Activated CD8-positive, alpha-beta T cell treated with anti-CD3 and anti-CD28 coated beads for 36 hours (primary cell): ENCODE measurements around the gene CASP2. TPM values are rescaled to one million over a fixed set of nuclear protein-coding genes. Genes with fewer than 3 reads are reported as not detected.

Experiments
- ATAC-seq: fragments of 200-7000 bp; cut with Tn5 transposase; one replicate; pipeline ENCODE4 v1.10.0; 2021; ENCODE audit warnings: mild to moderate bottlenecking, moderate library complexity
- CTCF ChIA-PET: fragments of 350-600 bp; sonication (Branson Sonifier 250); formaldehyde crosslinking; loops from one replicate; lab custom pipeline; 2021; ENCODE audit warnings: antibody characterized with exemption; lab: Charles Lee
- POLR2A ChIA-PET: fragments of 350-600 bp; sonication (Branson Sonifier 250); formaldehyde crosslinking; loops from one replicate; lab custom pipeline; 2021; ENCODE audit warnings: antibody characterized with exemption; lab: Charles Lee
- DNase-seq: peaks from one replicate; pipeline ENCODE4 v3.0.0-alpha.2; 2020
- H3K27ac Mint-ChIP-seq: one replicate; pipeline ENCODE4 v1.8.0; 2021; ENCODE audit warnings: mild to moderate bottlenecking, mixed read lengths
- H3K27me3 Mint-ChIP-seq: one replicate; pipeline ENCODE4 v1.8.0; 2021; ENCODE audit warnings: mixed read lengths
- H3K36me3 Mint-ChIP-seq: one replicate; pipeline ENCODE4 v1.8.0; 2021; ENCODE audit warnings: low read depth, mixed read lengths
- H3K4me1 Mint-ChIP-seq: one replicate; pipeline ENCODE4 v1.8.0; 2021; ENCODE audit warnings: low read depth, mixed read lengths
- H3K4me3 Mint-ChIP-seq: one replicate; pipeline ENCODE4 v1.8.0; 2021; ENCODE audit warnings: mild to moderate bottlenecking, moderate library complexity, mixed read lengths
- H3K9me3 Mint-ChIP-seq: one replicate; pipeline ENCODE4 v1.8.0; 2021; ENCODE audit warnings: mixed read lengths
- intact Hi-C: fragments of 100-400 bp; cut with micrococcal nuclease; formaldehyde crosslinking; loops from one replicate; pipeline ENCODE4 v1.10.0; 2022
- total RNA-seq, 2 experiments: library from RNA; stranded (reverse); gene quantifications; one replicate each; pipeline ENCODE4 v1.2.3, GENCODE V29; 2021
- TF ChIP-seq, protein P1 (sequence below): fragments of 200-600 bp; IDR thresholded peaks from one replicate; pipeline ENCODE4 v1.8.0; 2022; ENCODE audit warnings: antibody characterized with exemption, mild to moderate bottlenecking

Gene CASP2
- total RNA-seq, 2 experiments from 2014 or later, result 79.6 to 80.9 TPM

DNA sequence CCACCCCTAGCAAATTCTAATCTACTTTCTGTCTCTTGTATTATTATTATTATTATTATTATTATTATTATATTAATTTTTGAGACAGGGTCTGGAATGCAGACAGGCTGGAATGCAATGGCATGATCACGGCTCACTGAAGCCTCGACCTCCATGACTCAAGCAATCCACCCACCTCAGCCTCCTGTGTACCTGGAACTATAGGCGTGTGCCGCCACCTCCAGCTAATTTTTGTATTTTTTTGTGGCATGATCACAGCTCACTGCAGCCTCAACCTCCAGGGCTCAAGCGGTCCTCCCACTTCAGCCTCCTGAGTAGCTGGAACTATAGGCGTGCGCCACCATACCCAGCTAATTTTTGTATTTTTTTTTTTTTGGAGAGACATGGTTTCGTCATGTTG is 6.0 kb upstream of the CASP2 start:
- Mint-ChIP-seq H3K36me3 (peaks cover 4% of the 10 kb centered on the region), H3K4me1 (peaks cover 42% of the 10 kb centered on the region), H3K4me3 (no peak overlapping the region), H3K9me3 (peaks cover 3% of the 10 kb centered on the region), H3K27ac (no peak overlapping the region), H3K27me3 (no peaks in the 10 kb centered on the region)
- CTCF ChIA-PET, result interaction anchor here (1.0 to 2.3 kb wide), 2 partner anchors 18 to 67 kb away, joined by 3 to 10 read pairs; no protein-coding TSS in a partner anchor
- TF ChIP-seq, protein P1, sequence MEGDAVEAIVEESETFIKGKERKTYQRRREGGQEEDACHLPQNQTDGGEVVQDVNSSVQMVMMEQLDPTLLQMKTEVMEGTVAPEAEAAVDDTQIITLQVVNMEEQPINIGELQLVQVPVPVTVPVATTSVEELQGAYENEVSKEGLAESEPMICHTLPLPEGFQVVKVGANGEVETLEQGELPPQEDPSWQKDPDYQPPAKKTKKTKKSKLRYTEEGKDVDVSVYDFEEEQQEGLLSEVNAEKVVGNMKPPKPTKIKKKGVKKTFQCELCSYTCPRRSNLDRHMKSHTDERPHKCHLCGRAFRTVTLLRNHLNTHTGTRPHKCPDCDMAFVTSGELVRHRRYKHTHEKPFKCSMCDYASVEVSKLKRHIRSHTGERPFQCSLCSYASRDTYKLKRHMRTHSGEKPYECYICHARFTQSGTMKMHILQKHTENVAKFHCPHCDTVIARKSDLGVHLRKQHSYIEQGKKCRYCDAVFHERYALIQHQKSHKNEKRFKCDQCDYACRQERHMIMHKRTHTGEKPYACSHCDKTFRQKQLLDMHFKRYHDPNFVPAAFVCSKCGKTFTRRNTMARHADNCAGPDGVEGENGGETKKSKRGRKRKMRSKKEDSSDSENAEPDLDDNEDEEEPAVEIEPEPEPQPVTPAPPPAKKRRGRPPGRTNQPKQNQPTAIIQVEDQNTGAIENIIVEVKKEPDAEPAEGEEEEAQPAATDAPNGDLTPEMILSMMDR, result no peak
- no peak for ATAC-seq
- POLR2A ChIA-PET, result interaction anchor here (0.7 to 5.8 kb wide), 2 partner anchors 15 to 19 kb away, joined by 3 to 72 read pairs; partner anchors contain the start of gene GSTK1
- no peak for DNase-seq
- intact Hi-C loops, result loop anchor here (5.0 kb wide), 1 partner anchor 35 kb away; no protein-coding TSS in a partner anchor

DNA sequence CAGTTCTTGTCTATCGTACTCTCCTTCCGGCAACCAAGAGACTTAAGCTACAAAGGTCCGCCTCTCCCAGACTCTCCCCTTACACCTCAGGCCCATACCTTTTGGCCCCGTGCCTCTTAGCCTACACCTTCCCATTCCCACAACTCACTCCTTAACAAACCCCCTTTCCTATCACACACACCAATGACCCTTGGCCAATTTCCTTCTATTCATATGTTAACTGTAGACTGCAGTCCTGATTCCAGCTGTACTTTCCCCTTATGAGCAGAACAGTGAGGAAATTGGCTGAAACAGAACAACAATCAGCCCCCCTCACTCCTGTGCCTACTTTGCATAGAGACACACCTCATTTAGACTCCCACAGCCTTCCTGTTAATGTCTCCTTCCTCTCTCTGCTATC is 4.8 kb upstream of the CASP2 start:
- no peak overlapping the region for H3K4me3 Mint-ChIP-seq
- POLR2A ChIA-PET, result interaction anchor here (0.8 to 5.8 kb wide), 2 partner anchors 12 to 17 kb away, joined by 4 to 72 read pairs; partner anchors contain the start of gene GSTK1
- CTCF ChIA-PET, result interaction anchor here (1.0 to 2.3 kb wide), 2 partner anchors 15 to 16 kb away, joined by 3 to 10 read pairs; no protein-coding TSS in a partner anchor
- peaks cover 3% of the 10 kb centered on the region for H3K9me3 Mint-ChIP-seq
- peaks cover 49% of the 10 kb centered on the region for H3K4me1 Mint-ChIP-seq
- DNase-seq (no peak), ATAC-seq (no peak)
- H3K27ac Mint-ChIP-seq, result peak overlapping the region; percentile 33
- TF ChIP-seq, protein P1, result no peak
- intact Hi-C loops, result loop anchor here (5.0 kb wide), 1 partner anchor 36 kb away; no protein-coding TSS in a partner anchor
- no peaks in the 10 kb centered on the region for H3K27me3 Mint-ChIP-seq
- peaks cover 8% of the 10 kb centered on the region for H3K36me3 Mint-ChIP-seq

DNA sequence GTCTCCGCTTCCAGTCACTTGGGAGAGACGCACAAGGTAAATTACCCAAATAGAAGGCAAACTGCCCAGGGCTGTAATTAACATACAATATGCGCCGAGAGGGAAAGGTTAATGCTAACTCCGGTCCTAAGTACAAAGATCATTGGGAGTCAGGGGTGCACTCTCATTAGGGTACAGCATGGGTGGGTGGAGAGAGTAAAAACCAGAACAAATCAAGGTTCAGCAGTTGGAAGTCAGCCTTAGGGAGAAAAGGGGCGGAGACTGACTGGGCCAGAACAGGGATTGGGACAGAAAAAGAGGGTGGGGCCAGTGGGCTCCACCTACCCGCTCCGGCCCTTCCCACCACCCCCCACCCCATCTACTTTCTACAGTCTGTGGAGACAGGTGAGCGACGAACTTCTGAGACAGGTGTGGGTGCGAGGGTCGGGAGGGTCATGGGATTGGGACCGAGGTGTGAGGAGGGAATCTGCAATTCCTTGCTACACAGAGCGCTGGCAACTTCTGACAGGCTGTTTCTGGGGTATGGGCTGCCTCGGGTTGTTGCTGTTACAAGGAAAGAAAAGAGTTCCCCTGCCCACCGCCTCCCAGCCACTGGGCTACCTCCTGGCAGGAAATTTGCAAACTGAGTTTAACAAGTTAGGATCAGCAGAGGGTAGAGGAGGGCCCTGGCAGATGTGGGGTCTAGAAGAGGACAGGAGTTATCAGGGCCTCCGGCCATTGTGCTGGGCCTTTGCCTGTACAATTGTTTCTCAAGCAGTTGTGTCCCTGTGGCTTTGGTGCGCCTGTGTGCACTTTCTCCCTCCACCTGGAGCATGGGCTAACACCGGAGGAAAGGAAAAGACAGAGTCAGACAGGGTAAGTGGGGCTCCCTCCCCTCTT is 3.3 kb upstream of the CASP2 start, which contains the start of gene TMEM139:
Gene TMEM139 (plus strand): TSS at position 368 of the 879 bp plus-strand sequence. CDS start 1,000 bp downstream, outside the sequence.
- DNase-seq, result no peak
- intact Hi-C loops, result loop anchor here (5.0 kb wide), 1 partner anchor 38 kb away; no protein-coding TSS in a partner anchor
- Mint-ChIP-seq H3K4me3 (no peak within 1 kb of the TSS), H3K9me3 (peaks cover 3% of the 10 kb centered on the region), H3K27ac (peak within 1 kb of the TSS; percentile 33), H3K4me1 (peaks cover 40% of the 10 kb centered on the region), H3K27me3 (no peaks in the 10 kb centered on the region), H3K36me3 (peaks cover 18% of the 10 kb centered on the region)
- ATAC-seq, result no peak
- POLR2A ChIA-PET, result interaction anchor here (3.6 kb wide), 1 partner anchor 20 kb away, joined by 31 read pairs; the partner anchor contains the start of gene GSTK1
- CTCF ChIA-PET, result interaction anchor here (1.0 to 2.3 kb wide), 2 partner anchors 13 to 15 kb away, joined by 3 to 10 read pairs; no protein-coding TSS in a partner anchor
- TF ChIP-seq, protein P1, result no peak

DNA sequence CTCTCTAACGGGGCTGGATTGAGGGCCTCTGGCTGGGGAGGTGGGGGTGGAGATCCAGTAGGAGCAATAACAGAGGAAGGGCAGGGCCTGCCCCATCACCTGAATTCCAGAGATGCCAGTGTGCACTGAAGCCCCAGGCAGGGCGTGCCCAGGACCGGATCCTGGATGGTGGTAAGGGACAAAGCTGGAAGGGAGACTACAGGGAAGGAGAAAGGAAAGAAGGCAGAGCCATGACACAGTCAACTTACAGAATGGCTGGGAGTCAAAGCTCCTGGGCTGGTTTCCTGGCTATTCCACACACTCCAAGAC is 2.7 kb upstream of the CASP2 start:
- Mint-ChIP-seq H3K4me1 (peaks cover 38% of the 10 kb centered on the region), H3K36me3 (peaks cover 22% of the 10 kb centered on the region), H3K27me3 (no peaks in the 10 kb centered on the region), H3K9me3 (peaks cover 3% of the 10 kb centered on the region), H3K4me3 (no peak overlapping the region), H3K27ac (no peak overlapping the region)
- DNase-seq (no peak), ATAC-seq (no peak)
- POLR2A ChIA-PET, result interaction anchor here (3.6 kb wide), 1 partner anchor 21 kb away, joined by 31 read pairs; the partner anchor contains the start of gene GSTK1
- TF ChIP-seq, protein P1, result no peak
- intact Hi-C loops, result no loop called here
- CTCF ChIA-PET, result interaction anchor here (0.9 kb wide), 1 partner anchor 45 kb away, joined by 3 read pairs; no protein-coding TSS in a partner anchor
